H1 (cell line): ENCODE results near the gene RNASE11. TPM values are rescaled to one million over a fixed set of nuclear protein-coding genes. Genes with fewer than 3 reads are reported as not detected.

ENCODE experiments used
- CTCF ChIA-PET: fragments of 300-600 bp; sonication (Branson Sonifier 250); formaldehyde crosslinking; loops from one replicate; lab custom pipeline; 2021; ENCODE audit not compliant: partially characterized antibody; lab: Charles Lee
- POLR2A ChIA-PET: fragments of 300-600 bp; sonication (Branson Sonifier 250); formaldehyde crosslinking; loops from one replicate; lab custom pipeline; 2021; ENCODE audit warnings: inconsistent platforms; ENCODE audit not compliant: partially characterized antibody; lab: Charles Lee
- DNase-seq, 2 experiments: peaks; one replicate each; pipeline versions ENCODE4 v3.0.0 to v3.0.0-alpha.2; 2010 to 2022; ENCODE audit warnings: low spot score in 2 of 2, low read depth in 1 of 2, mixed read lengths in 1 of 2
- FAIRE-seq: peaks from 2 replicates; lab custom pipeline; 2011; peaks lifted over from hg19 to GRCh38; lab: Jason Lieb, UNC
- H2AFZ ChIP-seq: 2 replicates; pipeline ENCODE4 v1.8.1; 2012; ENCODE audit warnings: low read length, inconsistent platforms
- H2AK5ac ChIP-seq: 2 replicates; pipeline ENCODE4 v1.6.1; 2013; ENCODE audit warnings: low read depth, low read length
- H2BK120ac ChIP-seq: replicated peaks from 2 replicates; pipeline ENCODE3; 2013; ENCODE audit warnings: low read depth, low read length, inconsistent platforms
- H2BK12ac ChIP-seq: 2 replicates; pipeline ENCODE4 v1.6.1; 2013; ENCODE audit warnings: low read depth, low read length
- H2BK15ac ChIP-seq: 2 replicates; pipeline ENCODE4 v1.6.1; 2013; ENCODE audit warnings: low read length
- H2BK20ac ChIP-seq: 2 replicates; pipeline ENCODE4 v1.6.1; 2013; ENCODE audit warnings: low read length
- H2BK5ac ChIP-seq: 2 replicates; pipeline ENCODE4 v1.6.1; 2013; ENCODE audit warnings: low read depth, low read length
- H3K14ac ChIP-seq: 2 replicates; pipeline ENCODE4 v1.6.1; 2013; ENCODE audit warnings: inconsistent platforms; ENCODE audit not compliant: insufficient read length
- H3K18ac ChIP-seq: 2 replicates; pipeline ENCODE4 v1.6.1; 2013; ENCODE audit warnings: low read length; ENCODE audit errors: extremely low read depth
- H3K23ac ChIP-seq: 2 replicates; pipeline ENCODE4 v1.6.1; 2013; ENCODE audit warnings: inconsistent platforms; ENCODE audit not compliant: insufficient read length
- H3K23me2 ChIP-seq: 2 replicates; pipeline ENCODE4 v1.6.1; 2013; ENCODE audit warnings: low read depth, low read length
- H3K27ac ChIP-seq: 2 replicates; pipeline ENCODE4 v1.6.1; 2011; ENCODE audit warnings: low read depth, low read length, inconsistent platforms
- H3K27me3 ChIP-seq, 4 experiments: replicated peaks in 1 of 4; 1 replicate in 1 of 4; 2 replicates in 3 of 4; pipeline versions ENCODE4 v1.6.1 to v1.8.1; 2011 to 2013; ENCODE audit warnings: low read length in 3 of 4, mild to moderate bottlenecking in 3 of 4, inconsistent platforms in 2 of 4, mixed read lengths in 2 of 4, moderate library complexity in 1 of 4; ENCODE audit not compliant: control insufficient read depth in 3 of 4, insufficient read depth in 3 of 4; ENCODE audit errors: extremely low read depth in 1 of 4
- H3K36me3 ChIP-seq, 4 experiments: 2 replicates each; pipeline versions ENCODE4 v1.6.1 to v1.8.1; 2011 to 2013; ENCODE audit warnings: mild to moderate bottlenecking in 4 of 4, low read length in 3 of 4, moderate library complexity in 2 of 4, control low read depth in 1 of 4, inconsistent platforms in 1 of 4; ENCODE audit not compliant: insufficient read depth in 4 of 4, control insufficient read depth in 2 of 4
- H3K4ac ChIP-seq: replicated peaks from 2 replicates; pipeline ENCODE3; 2013; ENCODE audit warnings: low read length, low read depth, mixed read lengths, inconsistent platforms; ENCODE audit not compliant: insufficient read length
- H3K4me1 ChIP-seq, 4 experiments: replicated peaks in 1 of 4; 1 replicate in 1 of 4; 2 replicates in 3 of 4; pipeline versions ENCODE4 v1.6.1 to v1.8.1; 2011 to 2013; ENCODE audit warnings: low read length in 3 of 4, inconsistent platforms in 2 of 4, mixed read lengths in 1 of 4; ENCODE audit not compliant: insufficient read depth in 4 of 4, control insufficient read depth in 3 of 4
- H3K4me2 ChIP-seq, 2 experiments: 2 replicates each; pipeline versions ENCODE4 v1.6.1 to v1.8.1; 2011 to 2013; ENCODE audit warnings: low read depth in 2 of 2, low read length in 2 of 2, control low read depth in 1 of 2, inconsistent platforms in 1 of 2, mild to moderate bottlenecking in 1 of 2; ENCODE audit not compliant: insufficient read depth in 1 of 2
- H3K4me3 ChIP-seq, 4 experiments: fragments of 200-600, 300-600 bp in 1 of 4; sonication (generic), shearing (Covaris generic), sonication (Bioruptor Twin) in 1 of 4; 2 replicates each; pipeline versions ENCODE4 v1.5.1 to v1.8.1; 2011 to 2016; ENCODE audit warnings: low read length in 4 of 4, low read depth in 3 of 4, control low read depth in 2 of 4, inconsistent platforms in 2 of 4, mild to moderate bottlenecking in 2 of 4, mixed read lengths in 1 of 4, moderate library complexity in 1 of 4; ENCODE audit not compliant: insufficient read depth in 2 of 4; ENCODE audit errors: extremely low read depth in 1 of 4
- H3K56ac ChIP-seq: replicated peaks from 2 replicates; pipeline ENCODE3; 2013; ENCODE audit warnings: low read depth, mild to moderate bottlenecking, mixed read lengths, low read length, inconsistent platforms; ENCODE audit not compliant: insufficient read length
- H3K79me1 ChIP-seq: 2 replicates; pipeline ENCODE4 v1.6.1; 2013; ENCODE audit warnings: low read depth, low read length, control low read depth
- H3K79me2 ChIP-seq, 2 experiments: 2 replicates each; pipeline versions ENCODE4 v1.6.1 to v1.8.1; 2012 to 2013; ENCODE audit warnings: low read length in 2 of 2, mild to moderate bottlenecking in 2 of 2, inconsistent platforms in 1 of 2; ENCODE audit not compliant: insufficient read depth in 2 of 2, control insufficient read depth in 1 of 2
- H3K9ac ChIP-seq, 4 experiments: replicated peaks in 1 of 4; 1 replicate in 1 of 4; 2 replicates in 3 of 4; pipeline versions ENCODE4 v1.6.1 to v1.8.1; 2011 to 2013; ENCODE audit warnings: low read depth in 3 of 4, low read length in 3 of 4, control low read depth in 2 of 4, mild to moderate bottlenecking in 2 of 4, moderate library complexity in 2 of 4, inconsistent platforms in 1 of 4; ENCODE audit errors: extremely low read depth in 1 of 4
- H3K9me3 ChIP-seq, 2 experiments: 2 replicates each; pipeline versions ENCODE4 v1.6.1 to v1.8.1; 2012 to 2013; ENCODE audit warnings: mild to moderate bottlenecking in 2 of 2, moderate library complexity in 2 of 2, control low read depth in 1 of 2, inconsistent platforms in 1 of 2, low read depth in 1 of 2, low read length in 1 of 2, mixed read lengths in 1 of 2; ENCODE audit not compliant: insufficient read depth in 2 of 2
- H4K20me1 ChIP-seq, 2 experiments: replicated peaks in 1 of 2; 2 replicates each; pipeline versions ENCODE3 to v1.8.1; 2011 to 2013; ENCODE audit warnings: inconsistent platforms in 2 of 2, low read length in 2 of 2, mild to moderate bottlenecking in 1 of 2; ENCODE audit not compliant: insufficient read depth in 2 of 2, control insufficient read depth in 1 of 2
- H4K5ac ChIP-seq: 2 replicates; pipeline ENCODE4 v1.6.1; 2013; ENCODE audit warnings: low read length, low read depth, mixed read lengths, inconsistent platforms; ENCODE audit not compliant: insufficient read length
- H4K8ac ChIP-seq: 2 replicates; pipeline ENCODE4 v1.8.0; 2013; ENCODE audit warnings: mild to moderate bottlenecking, moderate library complexity, low read length, inconsistent platforms; ENCODE audit not compliant: insufficient read depth; ENCODE audit errors: extremely low read depth
- H4K91ac ChIP-seq: replicated peaks from 2 replicates; pipeline ENCODE3; 2013; ENCODE audit warnings: low read length, mixed read lengths, inconsistent platforms; ENCODE audit not compliant: insufficient read length
- CBX8 ChIP-seq: fragments of 300-800, 300-1000 bp; sonication (generic); IDR thresholded peaks from 2 replicates; pipeline ENCODE4 v1.7.1; 2016; ENCODE audit warnings: low read depth, low read length, borderline replicate concordance
- CHD1 ChIP-seq: IDR thresholded peaks from 2 replicates; pipeline ENCODE4 v1.6.1; 2012; ENCODE audit warnings: low read depth, low read length, improper control_type of control experiment
- CTCF ChIP-seq, 3 experiments: IDR thresholded peaks; 1 replicate in 2 of 3; 2 replicates in 1 of 3; pipeline versions ENCODE4 v1.5.1 to v1.6.1; 2011; ENCODE audit warnings: low read length in 3 of 3, mild to moderate bottlenecking in 3 of 3, inconsistent platforms in 2 of 3, low read depth in 1 of 3, moderate library complexity in 1 of 3; ENCODE audit not compliant: insufficient read depth in 1 of 3; ENCODE audit errors: control extremely low read depth in 1 of 3
- HDAC2 ChIP-seq, 2 experiments: fragments of 300-600 bp in 1 of 2; sonication (generic) in 1 of 2; IDR thresholded peaks; 2 replicates each; pipeline ENCODE4 v1.6.1; 2011 to 2012; ENCODE audit warnings: low read depth in 2 of 2, low read length in 2 of 2, mild to moderate bottlenecking in 2 of 2, moderate library complexity in 2 of 2, borderline replicate concordance in 1 of 2, inconsistent platforms in 1 of 2
- JUND ChIP-seq: IDR thresholded peaks from 2 replicates; pipeline ENCODE4 v1.6.1; 2011; ENCODE audit warnings: mild to moderate bottlenecking, improper control_type of control experiment, low read length
- SUZ12 ChIP-seq: fragments of 200-600 bp; sonication (generic); IDR thresholded peaks from 2 replicates; pipeline ENCODE4 v1.6.1; 2012; ENCODE audit warnings: mild to moderate bottlenecking, inconsistent platforms, low read length, moderate library complexity, mixed read lengths
- TBP ChIP-seq: IDR thresholded peaks from 2 replicates; pipeline ENCODE4 v1.6.1; 2011; ENCODE audit warnings: low read depth, low read length, improper control_type of control experiment
- TEAD4 ChIP-seq: IDR thresholded peaks from 2 replicates; pipeline ENCODE4 v1.6.1; 2012; ENCODE audit warnings: low read depth, low read length, inconsistent platforms, mixed read lengths
- WGBS, 2 experiments: shearing (Covaris generic) in 1 of 2; methylation state at CpG; one replicate each; pipeline versions ENCODE4 v1.1.6 to v1.1.7; 2013 to 2015; ENCODE audit warnings: low lambda C conversion rate in 2 of 2, mixed read lengths in 2 of 2, inconsistent platforms in 1 of 2, low coverage in 1 of 2, missing lambda C conversion rate in 1 of 2; ENCODE audit not compliant: insufficient replicate concordance in 2 of 2, insufficient coverage in 1 of 2, insufficient read length in 1 of 2; ENCODE audit errors: extremely low coverage in 1 of 2, missing lambda C conversion rate in 1 of 2; 5-methylcytosine and 5-hydroxymethylcytosine counted together
- polyA plus RNA-seq, 7 experiments: library from polyadenylated mRNA; depleted of rRNA in 3 of 7; stranded (reverse) in 5 of 7; unstranded in 2 of 7; fragments of >200 nt in 5 of 7; fragments of 200-250 nt in 2 of 7; gene quantifications; 1 replicate in 5 of 7; 2 replicates in 1 of 7; 4 replicates in 1 of 7; pipeline versions ENCODE4 v1.2.1 to v1.2.3, GENCODE V29; 2011 to 2013; ENCODE audit warnings: missing spikeins in 2 of 7, mixed read lengths in 2 of 7
- total RNA-seq: library from RNA; stranded (reverse); fragmentation: NEBNext Ultra II Directional; extraction: Animal tissue kit (Norgen Biotek cat#: 25700); gene quantifications from 2 replicates; pipeline ENCODE4 v1.2.1, GENCODE V29; 2021

RNASE11 gene
- total and polyA plus RNA-seq, 2 of the 8 experiments (the other 6 are each of a cell fraction or from before 2014, with no cell fraction given): not detected

DNA sequence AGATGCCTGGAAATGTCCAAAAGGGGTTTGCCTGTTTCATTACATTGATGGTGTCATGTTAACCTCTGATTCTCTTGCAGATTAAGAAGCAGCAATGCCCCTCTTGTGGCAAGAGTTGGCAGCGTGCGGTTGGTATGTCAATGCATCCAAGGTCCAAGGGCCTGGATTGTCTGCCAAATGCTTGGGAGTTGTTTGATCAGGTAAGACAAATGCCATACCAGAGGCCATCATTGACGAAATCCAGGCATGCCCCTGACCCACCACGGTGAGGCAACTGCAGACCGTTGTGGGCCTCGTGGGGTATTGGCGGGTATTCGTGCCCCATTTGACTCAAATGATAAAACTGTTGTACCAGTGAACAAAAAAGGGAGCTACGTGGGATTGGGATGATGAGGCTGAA is 14.8 kb upstream of the RNASE11 start:
- H3K27me3 ChIP-seq: no peaks in the 10 kb centered on the region; a peak in 1 of 7 replicates
- no peaks in the 10 kb centered on the region for H3K79me2 ChIP-seq
- H3K27ac ChIP-seq: no peak overlapping the region
- H2BK120ac ChIP-seq: no peak overlapping the region
- H4K20me1 ChIP-seq: no peaks in the 10 kb centered on the region
- no peaks in the 10 kb centered on the region for H3K9me3 ChIP-seq
- H3K56ac ChIP-seq: no peak overlapping the region
- no peak overlapping the region for H2AFZ ChIP-seq
- H2BK15ac ChIP-seq: no peak overlapping the region
- H3K23ac ChIP-seq: no peak overlapping the region
- no peak overlapping the region for H3K14ac ChIP-seq
- H3K4ac ChIP-seq: no peak overlapping the region
- TF ChIP-seq TBP: no peak
- TF ChIP-seq CHD1: no peak
- TF ChIP-seq CBX8: no peak
- no peak for TF ChIP-seq JUND
- TF ChIP-seq HDAC2 (IDR thresholded peaks at IDR 0.05; ENCODE audit: borderline replicate concordance in 1 of 2, low read depth in 2 of 2, low read length in 2 of 2): no peak
- no peak for TF ChIP-seq TEAD4
- TF ChIP-seq CTCF (IDR thresholded peaks at IDR 0.05; ENCODE audit: control extremely low read depth in 1 of 3, insufficient read depth in 1 of 3, low read depth in 1 of 3, low read length in 3 of 3): no peak
- no peak for TF ChIP-seq SUZ12
- no peak overlapping the region for H4K91ac ChIP-seq
- ChIA-PET POLR2A (interaction anchor here (1.0 kb wide), 1 partner anchor 17 kb away, joined by 3 read pairs; no protein-coding TSS in a partner anchor), CTCF (interaction anchor here (1.2 to 8.9 kb wide), 4 partner anchors 68 to 185 kb away, joined by 4 to 114 read pairs (median 74); no protein-coding TSS in a partner anchor)
- no peaks in the 10 kb centered on the region for H3K23me2 ChIP-seq
- WGBS, 2 experiments: 92% methylated on average over 9 of the region's 9 CpGs; no CpG with 5 or more reads in 1 of the 2 experiments
- no peak overlapping the region for H2BK12ac ChIP-seq
- no peak overlapping the region for H3K18ac ChIP-seq
- no peaks in the 10 kb centered on the region for H3K36me3 ChIP-seq
- no peak overlapping the region for H3K4me3 ChIP-seq
- H4K5ac ChIP-seq: no peak overlapping the region
- H2BK5ac ChIP-seq: no peak overlapping the region
- no peak overlapping the region for H3K9ac ChIP-seq
- H3K4me2 ChIP-seq: no peak overlapping the region
- no peak for FAIRE-seq
- no peak for DNase-seq
- no peak overlapping the region for H4K8ac ChIP-seq
- no peak overlapping the region for H2BK20ac ChIP-seq
- H3K79me1 ChIP-seq: no peaks in the 10 kb centered on the region
- H3K4me1 ChIP-seq: no peaks in the 10 kb centered on the region; a peak in 1 of 7 replicates
- no peak overlapping the region for H2AK5ac ChIP-seq
